ENCODE data around the gene RGS21. TPM values are rescaled to one million over a fixed set of nuclear protein-coding genes. Genes with fewer than 3 reads are reported as not detected.

Gene RGS21
- not detected in 2 replicates for total RNA-seq

GRCh38 chr1:192316942-192317450 is at the start of gene RGS21:
Gene RGS21, plus strand, starts transcription at chr1:192316992. Its CDS starts 26,045 bp downstream, at chr1:192343037.

Other genes starting within 250 kb of the RGS21 start
- gene RGS18, start 158.5 kb upstream of the RGS21 start, total RNA-seq: not detected in 2 replicates

Measured in smooth muscle cell of trachea (primary cell).